HepG2 (cell line): Measurements from ENCODE around the gene KCNK15. TPM values are rescaled to one million over a fixed set of nuclear protein-coding genes. Genes with fewer than 3 reads are reported as not detected.

Source experiments
- ATAC-seq: fragments of 200-7000 bp; cut with Tn5 transposase; 3 replicates; pipeline ENCODE4 v1.9.1; 2020; ENCODE audit warnings: mild to moderate bottlenecking, moderate library complexity
- BruUV-seq: library from RNA; stranded (reverse); fragments of 400-500 nt; replicated peaks from 2 replicates; lab custom pipeline; 2021; lab: Mats Ljungman, UMichigan
- CTCF ChIA-PET: fragments of 300-600 bp; formaldehyde crosslinking; extraction: SDS; loops from one replicate; lab custom pipeline; 2021; ENCODE audit warnings: low total read pairs, inconsistent platforms, low intra/inter-chr PET ratio; lab: Yijun Ruan, JAX
- POLR2A ChIA-PET: fragments of 350-600 bp; sonication (Branson Sonifier 250); formaldehyde crosslinking; loops from one replicate; lab custom pipeline; 2020; ENCODE audit warnings: antibody characterized with exemption, inconsistent platforms; lab: Yijun Ruan, JAX
- DNase-seq: peaks from one replicate; pipeline ENCODE4 v3.0.0-alpha.2; 2015; ENCODE audit warnings: low spot score
- FAIRE-seq: peaks from 3 replicates; lab custom pipeline; 2011; peaks lifted over from hg19 to GRCh38; lab: Jason Lieb, UNC
- H2AFZ ChIP-seq: one replicate; pipeline ENCODE4 v1.6.1; 2011; ENCODE audit warnings: low read length, inconsistent platforms
- H3K27ac ChIP-seq: fragments of 300-600 bp; 3 replicates; pipeline ENCODE4 v1.8.0; 2011; ENCODE audit warnings: mixed run types, mild to moderate bottlenecking, mixed read lengths, low read length, inconsistent platforms; ENCODE audit not compliant: insufficient read depth; ENCODE audit errors: extremely low read length
- H3K27me3 ChIP-seq, 2 experiments: fragments of 200-600 bp in 1 of 2; 2 replicates in 1 of 2; 3 replicates in 1 of 2; pipeline versions ENCODE4 v1.6.0 to v1.8.0; 2011; ENCODE audit warnings: low read length in 2 of 2, mild to moderate bottlenecking in 2 of 2, moderate library complexity in 2 of 2, inconsistent platforms in 1 of 2; ENCODE audit not compliant: insufficient read depth in 2 of 2, control insufficient read depth in 1 of 2
- H3K36me3 ChIP-seq, 2 experiments: fragments of 200-600 bp in 1 of 2; replicated peaks in 1 of 2; 2 replicates in 1 of 2; 3 replicates in 1 of 2; pipeline versions ENCODE4 v1.5.1 to v1.8.0; 2011; ENCODE audit warnings: low read length in 2 of 2, inconsistent platforms in 1 of 2; ENCODE audit not compliant: insufficient read depth in 2 of 2, control insufficient read depth in 1 of 2
- H3K4me1 ChIP-seq: 2 replicates; pipeline ENCODE4 v1.5.1; 2012; ENCODE audit warnings: low read length, inconsistent platforms; ENCODE audit not compliant: insufficient read depth
- H3K4me2 ChIP-seq: 2 replicates; pipeline ENCODE4 v1.6.0; 2011; ENCODE audit warnings: low read depth, low read length, inconsistent platforms
- H3K4me3 ChIP-seq, 3 experiments: fragments of 200-600 bp in 1 of 3; sonication (generic), shearing (Covaris generic) in 1 of 3; replicated peaks in 1 of 3; 2 replicates each; pipeline ENCODE4 v1.5.1; 2011 to 2016; ENCODE audit warnings: low read length in 3 of 3, inconsistent platforms in 2 of 3, low read depth in 2 of 3, mild to moderate bottlenecking in 2 of 3, control low read depth in 1 of 3, mixed read lengths in 1 of 3; ENCODE audit not compliant: insufficient read depth in 1 of 3
- H3K79me2 ChIP-seq: one replicate; pipeline ENCODE4 v1.6.1; 2011; ENCODE audit warnings: low read length, inconsistent platforms; ENCODE audit not compliant: insufficient read depth
- H3K9ac ChIP-seq: 2 replicates; pipeline ENCODE4 v1.6.0; 2011; ENCODE audit warnings: mild to moderate bottlenecking, low read depth, low read length, inconsistent platforms; ENCODE audit not compliant: insufficient read depth
- H3K9me3 ChIP-seq: 2 replicates; pipeline ENCODE4 v1.5.1; 2012; ENCODE audit warnings: mild to moderate bottlenecking, low read length
- H4K20me1 ChIP-seq: 2 replicates; pipeline ENCODE4 v1.6.0; 2011; ENCODE audit warnings: inconsistent platforms, mild to moderate bottlenecking, low read length, moderate library complexity; ENCODE audit not compliant: insufficient read depth
- ATAD3A ChIP-seq: sonication (generic); formaldehyde crosslinking; IDR thresholded peaks from 2 replicates; pipeline ENCODE4 v1.4.0; 2020; ENCODE audit warnings: missing genetic modification reagents
- ATF7-NPFF ChIP-seq: sonication (generic); formaldehyde crosslinking; IDR thresholded peaks from 2 replicates; pipeline ENCODE4 v1.8.1; 2023; ENCODE audit warnings: mild to moderate bottlenecking, low read depth, missing genetic modification reagents, moderate library complexity
- CEBPB ChIP-seq: IDR thresholded peaks from 2 replicates; pipeline ENCODE4 v1.6.1; 2011; ENCODE audit warnings: low read depth, low read length, improper control_type of control experiment, borderline replicate concordance
- CHCHD3 ChIP-seq: sonication (generic); formaldehyde crosslinking; IDR thresholded peaks from 2 replicates; pipeline ENCODE4 v1.8.0; 2022; ENCODE audit warnings: mild to moderate bottlenecking, missing genetic modification reagents, moderate library complexity
- ERF ChIP-seq: IDR thresholded peaks from 2 replicates; pipeline ENCODE4 v1.6.1; 2018; ENCODE audit warnings: missing biosample characterization, missing genetic modification reagents
- FIP1L1 ChIP-seq: fragments of 200-400 bp; formaldehyde crosslinking; IDR thresholded peaks from 2 replicates; pipeline ENCODE4 v1.6.1; 2018; ENCODE audit warnings: low read depth, mild to moderate bottlenecking, low read length, moderate library complexity, borderline replicate concordance; ENCODE audit not compliant: insufficient read depth
- GATA4 ChIP-seq: sonication (generic); IDR thresholded peaks from 2 replicates; pipeline ENCODE4 v1.6.1; 2016; ENCODE audit warnings: antibody characterized with exemption, low read depth, borderline replicate concordance
- MBD4 ChIP-seq: IDR thresholded peaks from 2 replicates; pipeline ENCODE4 v1.6.1; 2012; ENCODE audit warnings: low read length, inconsistent platforms, borderline replicate concordance
- MTF2 ChIP-seq: sonication (generic); formaldehyde crosslinking; IDR thresholded peaks from 2 replicates; pipeline ENCODE4 v1.5.0; 2020; ENCODE audit warnings: missing genetic modification reagents, borderline replicate concordance
- REPIN1 ChIP-seq: sonication (generic); formaldehyde crosslinking; IDR thresholded peaks from 2 replicates; pipeline ENCODE4 v1.8.0; 2022; ENCODE audit warnings: missing genetic modification reagents, low read depth, mild to moderate bottlenecking, borderline replicate concordance
- SALL1 ChIP-seq: sonication (generic); formaldehyde crosslinking; IDR thresholded peaks from 2 replicates; pipeline ENCODE4 v1.8.0; 2022; ENCODE audit warnings: mild to moderate bottlenecking, missing genetic modification reagents
- ZMAT5 ChIP-seq: sonication (generic); formaldehyde crosslinking; IDR thresholded peaks from 2 replicates; pipeline ENCODE4 v1.5.0; 2020; ENCODE audit warnings: mild to moderate bottlenecking, low read depth, missing genetic modification reagents, borderline replicate concordance
- ZNF136 ChIP-seq: sonication (generic); formaldehyde crosslinking; IDR thresholded peaks from 2 replicates; pipeline ENCODE4 v1.8.1; 2022; ENCODE audit warnings: low read depth, mild to moderate bottlenecking, moderate library complexity, missing genetic modification reagents
- ZNF225 ChIP-seq: sonication (generic); formaldehyde crosslinking; IDR thresholded peaks from 2 replicates; pipeline ENCODE4 v1.4.0; 2020; ENCODE audit warnings: mild to moderate bottlenecking, missing genetic modification reagents
- ZNF263 ChIP-seq: sonication (generic); formaldehyde crosslinking; IDR thresholded peaks from 2 replicates; pipeline ENCODE4 v1.4.0; 2020; ENCODE audit warnings: missing genetic modification reagents
- ZNF451 ChIP-seq: sonication (generic); formaldehyde crosslinking; IDR thresholded peaks from 2 replicates; pipeline ENCODE4 v1.5.0; 2020; ENCODE audit warnings: mild to moderate bottlenecking, missing genetic modification reagents
- ZNF510 ChIP-seq: sonication (generic); formaldehyde crosslinking; IDR thresholded peaks from 2 replicates; pipeline ENCODE4 v1.4.0; 2020; ENCODE audit warnings: low read depth, mild to moderate bottlenecking, missing genetic modification reagents
- ZNF550 ChIP-seq: sonication (generic); formaldehyde crosslinking; IDR thresholded peaks from 2 replicates; pipeline ENCODE4 v1.4.0; 2020; ENCODE audit warnings: mild to moderate bottlenecking, missing genetic modification reagents, borderline replicate concordance
- ZNF800 ChIP-seq: sonication (generic); formaldehyde crosslinking; IDR thresholded peaks from 2 replicates; pipeline ENCODE4 v1.4.0; 2020; ENCODE audit warnings: missing genetic modification reagents
- WGBS: methylation state at CpG from one replicate; pipeline ENCODE4 v1.1.6; 2017; ENCODE audit warnings: low lambda C conversion rate; 5-methylcytosine and 5-hydroxymethylcytosine counted together
- in situ Hi-C: cut with HindIII; loops from 2 replicates; pipeline ENCODE4 v1.10.0; 2017; ENCODE audit warnings: low pct_unique_long_range_greater_than_20kb; ENCODE audit not compliant: extremely low pct_ligation_motif_present
- intact Hi-C: fragments of 100-400 bp; cut with micrococcal nuclease; formaldehyde crosslinking; loops from one replicate; pipeline ENCODE4 v1.10.0; 2022; ENCODE audit not compliant: unreplicated experiment
- polyA plus RNA-seq, 8 experiments: library from polyadenylated mRNA; depleted of rRNA in 3 of 8; stranded (reverse) in 7 of 8; unstranded in 1 of 8; fragments of >200 nt; fragmentation: Illumina TruSeq in 4 of 8; extraction: Trizol in 4 of 8; gene quantifications; 2 replicates each; pipeline versions ENCODE4 v1.2.1 to v1.2.3, GENCODE V29; 2011 to 2016; ENCODE audit warnings: low read depth in 4 of 8, missing spikeins in 1 of 8, mixed read lengths in 1 of 8; ENCODE audit not compliant: insufficient read depth in 1 of 8
- total RNA-seq, 5 experiments: library from RNA; depleted of rRNA; stranded (reverse); fragments of >200 nt; fragmentation: Illumina TruSeq; extraction: Trizol; gene quantifications; 2 replicates each; pipeline ENCODE4 v1.2.3, GENCODE V29; 2016; ENCODE audit warnings: low read depth in 1 of 5
- TF ChIP-seq, protein P1 (sequence below): sonication (generic); formaldehyde crosslinking; IDR thresholded peaks from 2 replicates; pipeline ENCODE4 v1.4.0; 2020; ENCODE audit warnings: mild to moderate bottlenecking, missing genetic modification reagents

The KCNK15 gene
- total and polyA plus RNA-seq, 2 of the 13 experiments (the other 11 are each of a cell fraction or from before 2014, with no cell fraction given) = 0.03 TPM; not detected in 1

- TF ChIP-seq ZNF225 (CRISPR knock-in tag) = no peak
- 0 out of 2 replicates have a peak, but pooled peaks have one; percentile 2 for TF ChIP-seq SALL1 (CRISPR knock-in tag)
These were observed 31.5 kb upstream of the KCNK15 start (continued) for GRCh38 chr20:44714102-44714700.

GRCh38 chr20:44714701-44715498 is 30.8 kb upstream of the KCNK15 start, which contains the start of gene CCN5:
CCN5 (plus strand) TSS chr20:44715369; CDS start chr20:44715391, 22 bp downstream.
- CTCF ChIA-PET = no interaction called here
- Histone ChIP-seq H4K20me1 (no peaks in the 10 kb centered on the region), H3K27ac (no peak within 1 kb of the TSS), H3K9me3 (no peaks in the 10 kb centered on the region), H3K36me3 (no peaks in the 10 kb centered on the region), H3K4me2 (peak within 1 kb of the TSS; percentile 33), H3K4me3 (peak within 1 kb of the TSS in 1 of 3 experiments; percentile 21; a peak in 1 of 6 replicates), H3K27me3 (peaks cover 5 to 39% of the 10 kb centered on the region in 2 experiments; a peak in 3 of 5 replicates), H3K79me2 (no peaks in the 10 kb centered on the region), H3K9ac (no peak within 1 kb of the TSS), H3K4me1 (peaks cover 18% of the 10 kb centered on the region), H2AFZ (no peak within 1 kb of the TSS)
- 41% methylated on average over 23 of the region's 28 CpGs for WGBS
- no TSS peak for BruUV-seq
- peak; percentile 26 for FAIRE-seq
- in situ Hi-C loops (no loop called here), intact Hi-C loops (no loop called here)
- peak; percentile 68 for DNase-seq
- peak; percentile 78 for ATAC-seq
- POLR2A ChIA-PET = interaction anchor here (1.0 kb wide), 1 partner anchor 17 kb away, joined by 4 read pairs; no protein-coding TSS in a partner anchor
- TF ChIP-seq ATF7-NPFF (no peak), ZNF510 (no peak), ZNF225 (CRISPR knock-in tag) (no peak), ATAD3A (CRISPR knock-in tag) (no peak), ERF (CRISPR knock-in tag) (no peak), GATA4 (no peak), ZMAT5 (CRISPR knock-in tag) (no peak), ZNF263 (no peak), ZNF800 (CRISPR knock-in tag) (no peak), MBD4 (no peak), CEBPB (no peak), ZNF136 (CRISPR knock-in tag) (no peak), CHCHD3 (CRISPR knock-in tag) (no peak), MTF2 (CRISPR knock-in tag) (peak; percentile 65; the same call in 1 of the 2 replicates), ZNF451 (no peak), REPIN1 (no peak), ZNF550 (CRISPR knock-in tag) (no peak), FIP1L1 (no peak)
- TF ChIP-seq, protein P1, sequence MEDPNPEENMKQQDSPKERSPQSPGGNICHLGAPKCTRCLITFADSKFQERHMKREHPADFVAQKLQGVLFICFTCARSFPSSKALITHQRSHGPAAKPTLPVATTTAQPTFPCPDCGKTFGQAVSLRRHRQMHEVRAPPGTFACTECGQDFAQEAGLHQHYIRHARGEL (CRISPR knock-in tag) = no peak
